Skin of body (tissue), 2 donors: Measurements from ENCODE around the gene DMD. TPM values are rescaled to one million over a fixed set of nuclear protein-coding genes. Genes with fewer than 3 reads are reported as not detected.
"Not testable (repeated sequence)": the region's sequence is repeated elsewhere in the genome, so short reads cannot be mapped to it uniquely, and the experiment has no call there.

ENCODE experiments used
- DNase-seq: peaks from one replicate; lab custom pipeline; 2025; lab: John Stamatoyannopoulos, UW
- total RNA-seq: library from RNA; depleted of rRNA; stranded (reverse); fragments of >200 nt; gene quantifications from one replicate; pipeline ENCODE4 v1.2.3, GENCODE V29; 2014

DMD gene
- total RNA-seq, 1 donor from 2014 or later = 87.0 TPM

- no peak for DNase-seq
These were observed 55.1 kb downstream of the DMD start for GRCh38 chrX:33156152-33156726.

GRCh38 chrX:33149580-33149979 is 61.8 kb downstream of the DMD start:
- DNase-seq = no peak

- DNase-seq = no peak
These were observed 62.3 kb downstream of the DMD start for GRCh38 chrX:33149085-33149484.

GRCh38 chrX:33142331-33142730 is 69.0 kb downstream of the DMD start:
- DNase-seq = no peak

- DNase-seq = no peak
These were observed 72.6 kb downstream of the DMD start for GRCh38 chrX:33138677-33139249.

- DNase-seq = no peak
These were observed 77.2 kb downstream of the DMD start for GRCh38 chrX:33134164-33134563.

- DNase-seq = no peak
These were observed 78.0 kb downstream of the DMD start for GRCh38 chrX:33133320-33133719.

- DNase-seq = no peak
These were observed 78.8 kb downstream of the DMD start for GRCh38 chrX:33132569-33132968.

GRCh38 chrX:33129607-33130006 is 81.7 kb downstream of the DMD start:
- DNase-seq = no peak

GRCh38 chrX:33128048-33128805 is 83.1 kb downstream of the DMD start:
- DNase-seq = no peak

- no peak for DNase-seq
These were observed 84.9 kb downstream of the DMD start for GRCh38 chrX:33126469-33126868.

- DNase-seq = no peak
These were observed 101.5 kb downstream of the DMD start for GRCh38 chrX:33109858-33110257.

GRCh38 chrX:33106737-33107136 is 104.6 kb downstream of the DMD start:
- no peak for DNase-seq

- DNase-seq = peak; percentile 7
These were observed 116.3 kb downstream of the DMD start for GRCh38 chrX:33095079-33095478.

- DNase-seq = no peak
These were observed 123.9 kb downstream of the DMD start for GRCh38 chrX:33087411-33087810.

GRCh38 chrX:33086886-33087285 is 124.5 kb downstream of the DMD start:
- no peak for DNase-seq

GRCh38 chrX:33082371-33082770 is 129.0 kb downstream of the DMD start:
- DNase-seq = no peak

GRCh38 chrX:33078273-33078672 is 133.1 kb downstream of the DMD start:
- DNase-seq = no peak

GRCh38 chrX:33073660-33074059 is 137.7 kb downstream of the DMD start:
- not testable (repeated sequence) for DNase-seq

GRCh38 chrX:33065415-33065814 is 145.9 kb downstream of the DMD start:
- DNase-seq = no peak

GRCh38 chrX:33062041-33062440 is 149.3 kb downstream of the DMD start:
- no peak for DNase-seq

- DNase-seq = no peak
These were observed 158.3 kb downstream of the DMD start for GRCh38 chrX:33053001-33053400.

GRCh38 chrX:33045882-33046281 is 165.5 kb downstream of the DMD start:
- DNase-seq = no peak
